Hepatocyte (in vitro differentiated cells): ENCODE measurements around the gene NRCAM. TPM values are rescaled to one million over a fixed set of nuclear protein-coding genes. Genes with fewer than 3 reads are reported as not detected.

ENCODE experiments used
- DNase-seq: peaks from one replicate; pipeline ENCODE4 v3.0.0-alpha.2; 2016; ENCODE audit warnings: low spot score
- H2AFZ ChIP-seq: fragments of 200-600 bp; sonication (generic); 2 replicates; pipeline ENCODE4 v1.6.0; 2016; ENCODE audit warnings: antibody characterized with exemption, mild to moderate bottlenecking
- H3K27ac ChIP-seq: fragments of 200-600 bp; sonication (generic); 2 replicates; pipeline ENCODE4 v1.5.1; 2016; ENCODE audit warnings: mild to moderate bottlenecking
- H3K27me3 ChIP-seq: fragments of 200-600 bp; sonication (generic); 2 replicates; pipeline ENCODE4 v1.6.1; 2016
- H3K36me3 ChIP-seq: fragments of 200-600 bp; sonication (generic); replicated peaks from 2 replicates; pipeline ENCODE4 v1.5.1; 2016; ENCODE audit warnings: low read depth; ENCODE audit not compliant: insufficient read depth
- H3K4me1 ChIP-seq: fragments of 200-600 bp; sonication (generic); 2 replicates; pipeline ENCODE4 v1.5.1; 2016; ENCODE audit warnings: mild to moderate bottlenecking, moderate library complexity; ENCODE audit not compliant: insufficient read depth
- H3K4me2 ChIP-seq: fragments of 200-600 bp; sonication (generic); 2 replicates; pipeline ENCODE4 v1.6.0; 2016
- H3K4me3 ChIP-seq: fragments of 200-600 bp; sonication (generic); 2 replicates; pipeline ENCODE4 v1.5.1; 2016; ENCODE audit warnings: mild to moderate bottlenecking
- H3K79me2 ChIP-seq: fragments of 200-600 bp; sonication (generic); 2 replicates; pipeline ENCODE4 v1.6.0; 2017; ENCODE audit warnings: mild to moderate bottlenecking
- H3K9me2 ChIP-seq: fragments of 200-600 bp; sonication (generic); replicated peaks from 2 replicates; pipeline ENCODE4 v1.6.0; 2017; ENCODE audit warnings: mild to moderate bottlenecking; ENCODE audit not compliant: insufficient read depth
- H3K9me3 ChIP-seq: fragments of 200-600 bp; sonication (generic); 2 replicates; pipeline ENCODE4 v1.5.1; 2016; ENCODE audit warnings: low read depth, mild to moderate bottlenecking
- H4K20me1 ChIP-seq: fragments of 200-600 bp; sonication (generic); 2 replicates; pipeline ENCODE4 v1.6.0; 2016; ENCODE audit warnings: mild to moderate bottlenecking; ENCODE audit not compliant: insufficient read depth, poor library complexity, severe bottlenecking
- EZH2 ChIP-seq: fragments of 200-600 bp; sonication (generic); IDR thresholded peaks from 2 replicates; pipeline ENCODE4 v1.6.1; 2016; ENCODE audit warnings: antibody characterized with exemption, mild to moderate bottlenecking, borderline replicate concordance
- EZH2phosphoT487 ChIP-seq: fragments of 200-600 bp; sonication (generic); IDR thresholded peaks from one replicate; pipeline ENCODE4 v1.6.1; 2018; ENCODE audit warnings: antibody characterized with exemption, mild to moderate bottlenecking, low read depth, moderate library complexity; ENCODE audit not compliant: unreplicated experiment, severe bottlenecking
- WGBS: methylation state at CpG from one replicate; pipeline ENCODE4 v1.1.6; 2016; ENCODE audit warnings: low lambda C conversion rate; ENCODE audit errors: missing lambda C conversion rate; 5-methylcytosine and 5-hydroxymethylcytosine counted together
- polyA plus RNA-seq: library from polyadenylated mRNA; unstranded; fragments of >200 nt; fragmentation: Nextera tagmentation; extraction: Ambion mirVana; gene quantifications from 2 replicates; pipeline ENCODE4 v1.2.1, GENCODE V29; 2016
- total RNA-seq: library from RNA; depleted of rRNA; stranded (reverse); fragments of >200 nt; gene quantifications from 2 replicates; pipeline ENCODE4 v1.2.3, GENCODE V29; 2014
- TF ChIP-seq, protein P1 (sequence below): fragments of 200-600 bp; sonication (generic); IDR thresholded peaks from 2 replicates; pipeline ENCODE4 v1.5.1; 2016; ENCODE audit warnings: antibody characterized with exemption, mild to moderate bottlenecking; ENCODE audit not compliant: poor library complexity

The NRCAM gene
- total and polyA plus RNA-seq, 2 experiments from 2014 or later, result 16.0 to 34.4 TPM

DNA sequence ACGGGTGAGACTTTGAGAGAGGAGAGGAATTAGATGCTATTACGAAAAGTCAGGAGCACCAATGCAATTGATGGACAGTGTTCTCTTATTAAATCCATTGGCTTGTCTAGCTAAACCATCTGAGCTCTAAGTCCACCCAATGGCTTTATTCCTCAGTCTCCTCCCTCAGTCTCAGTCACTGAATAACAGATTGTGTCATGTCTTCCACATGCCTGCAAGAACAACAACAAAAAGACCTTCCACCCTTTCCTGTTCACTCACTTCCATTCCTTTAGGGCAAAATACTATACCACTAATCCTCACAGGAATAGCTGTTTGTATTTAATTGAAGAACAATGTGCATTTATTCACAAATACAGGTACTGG lies 171.2 kb downstream of the NRCAM start:
- no peaks in the 10 kb centered on the region for H3K9me2 ChIP-seq
- no peak overlapping the region for H3K4me2 ChIP-seq
- WGBS, result 92% methylated on average over 2 of the region's 2 CpGs
- no peaks in the 10 kb centered on the region for H4K20me1 ChIP-seq
- TF ChIP-seq EZH2, result no peak
- no peak for TF ChIP-seq EZH2phosphoT487
- TF ChIP-seq, protein P1, sequence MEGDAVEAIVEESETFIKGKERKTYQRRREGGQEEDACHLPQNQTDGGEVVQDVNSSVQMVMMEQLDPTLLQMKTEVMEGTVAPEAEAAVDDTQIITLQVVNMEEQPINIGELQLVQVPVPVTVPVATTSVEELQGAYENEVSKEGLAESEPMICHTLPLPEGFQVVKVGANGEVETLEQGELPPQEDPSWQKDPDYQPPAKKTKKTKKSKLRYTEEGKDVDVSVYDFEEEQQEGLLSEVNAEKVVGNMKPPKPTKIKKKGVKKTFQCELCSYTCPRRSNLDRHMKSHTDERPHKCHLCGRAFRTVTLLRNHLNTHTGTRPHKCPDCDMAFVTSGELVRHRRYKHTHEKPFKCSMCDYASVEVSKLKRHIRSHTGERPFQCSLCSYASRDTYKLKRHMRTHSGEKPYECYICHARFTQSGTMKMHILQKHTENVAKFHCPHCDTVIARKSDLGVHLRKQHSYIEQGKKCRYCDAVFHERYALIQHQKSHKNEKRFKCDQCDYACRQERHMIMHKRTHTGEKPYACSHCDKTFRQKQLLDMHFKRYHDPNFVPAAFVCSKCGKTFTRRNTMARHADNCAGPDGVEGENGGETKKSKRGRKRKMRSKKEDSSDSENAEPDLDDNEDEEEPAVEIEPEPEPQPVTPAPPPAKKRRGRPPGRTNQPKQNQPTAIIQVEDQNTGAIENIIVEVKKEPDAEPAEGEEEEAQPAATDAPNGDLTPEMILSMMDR, result no peak
- H3K27ac ChIP-seq, result no peak overlapping the region
- H3K4me1 ChIP-seq, result no peaks in the 10 kb centered on the region
- H3K36me3 ChIP-seq, result no peaks in the 10 kb centered on the region
- H2AFZ ChIP-seq, result no peak overlapping the region
- no peak overlapping the region for H3K4me3 ChIP-seq
- H3K9me3 ChIP-seq, result no peaks in the 10 kb centered on the region
- H3K27me3 ChIP-seq, result no peaks in the 10 kb centered on the region
- no peaks in the 10 kb centered on the region for H3K79me2 ChIP-seq
- no peak for DNase-seq

DNA sequence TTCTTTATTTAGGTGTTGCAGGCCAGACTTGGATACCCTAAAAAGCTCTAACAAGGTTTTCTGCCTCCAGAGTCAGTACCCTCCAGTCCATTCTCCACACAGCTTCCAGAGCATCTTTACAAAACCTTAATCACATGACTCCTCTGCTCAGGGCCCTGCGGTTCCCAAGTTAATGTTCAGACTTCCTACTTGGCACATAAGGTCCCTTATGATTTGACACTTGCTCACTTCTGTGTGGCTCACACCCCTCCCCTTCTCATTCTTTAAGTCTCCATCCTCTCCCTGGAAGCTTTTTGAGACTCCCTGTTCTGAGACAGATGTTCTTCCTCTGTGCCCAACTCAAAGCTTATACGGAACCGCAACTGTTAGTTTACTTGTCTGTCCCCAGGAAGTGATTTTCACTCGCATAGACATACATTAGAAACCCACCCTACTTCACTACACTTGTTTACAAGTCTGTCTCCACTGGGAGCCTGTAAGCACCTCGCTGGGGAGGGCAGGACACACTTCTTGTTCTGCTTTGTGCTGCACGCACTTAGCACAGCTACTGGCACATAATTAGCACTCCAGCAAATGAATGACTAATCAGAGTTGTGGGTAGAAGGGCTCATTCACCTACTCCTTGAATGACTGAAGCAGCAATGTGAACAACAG lies 171.8 kb downstream of the NRCAM start:
- 83% methylated on average over 6 of the region's 6 CpGs for WGBS
- Histone ChIP-seq H3K36me3 (no peaks in the 10 kb centered on the region), H3K27me3 (no peaks in the 10 kb centered on the region), H4K20me1 (no peaks in the 10 kb centered on the region), H3K9me2 (no peaks in the 10 kb centered on the region), H2AFZ (no peak overlapping the region), H3K79me2 (no peaks in the 10 kb centered on the region), H3K4me2 (no peak overlapping the region), H3K4me1 (no peaks in the 10 kb centered on the region), H3K4me3 (no peak overlapping the region), H3K27ac (no peak overlapping the region), H3K9me3 (no peaks in the 10 kb centered on the region)
- TF ChIP-seq EZH2phosphoT487, result no peak
- TF ChIP-seq, protein P1, result no peak
- no peak for TF ChIP-seq EZH2
- DNase-seq, result no peak

- TF ChIP-seq EZH2, result no peak
- TF ChIP-seq, protein P1, result no peak
- TF ChIP-seq EZH2phosphoT487, result no peak
- Histone ChIP-seq H3K9me2 (no peaks in the 10 kb centered on the region), H3K4me2 (no peak overlapping the region), H3K4me3 (no peak overlapping the region), H3K79me2 (no peaks in the 10 kb centered on the region), H2AFZ (no peak overlapping the region), H3K4me1 (no peaks in the 10 kb centered on the region), H3K36me3 (no peaks in the 10 kb centered on the region), H3K27me3 (no peaks in the 10 kb centered on the region), H4K20me1 (no peaks in the 10 kb centered on the region), H3K27ac (no peak overlapping the region), H3K9me3 (no peaks in the 10 kb centered on the region)
- WGBS, result 78% methylated on average over 3 of the region's 3 CpGs
- no peak for DNase-seq
Measured at GRCh38 chr7:108283252-108283651, 173.0 kb downstream of the NRCAM start.
